Adrenal gland (tissue), 5 donors: ENCODE measurements around the gene CFAP45.

ENCODE experiments used
- POLR2A ChIP-seq, 2 donors: fragments of 450-650 bp; IDR thresholded peaks; one replicate each; pipeline ENCODE4 v1.6.1; 2017; ENCODE audit warnings: antibody characterized with exemption in 2 of 2, mild to moderate bottlenecking in 2 of 2, moderate library complexity in 1 of 2
- TF ChIP-seq, protein P1 (sequence below), 6 experiments: fragments of 450-650 bp in 4 of 6; fragments of 200-600 bp in 2 of 6; sonication (generic) in 1 of 6; IDR thresholded peaks; 1 replicate in 5 of 6; 2 replicates in 1 of 6; pipeline versions ENCODE4 v1.5.1 to v1.8.0; 2016 to 2021; ENCODE audit warnings: antibody characterized with exemption in 6 of 6, mild to moderate bottlenecking in 2 of 6, moderate library complexity in 1 of 6
- donor health status: DM: no; HTN: no; CAD: no.

- TF ChIP-seq, protein P1, sequence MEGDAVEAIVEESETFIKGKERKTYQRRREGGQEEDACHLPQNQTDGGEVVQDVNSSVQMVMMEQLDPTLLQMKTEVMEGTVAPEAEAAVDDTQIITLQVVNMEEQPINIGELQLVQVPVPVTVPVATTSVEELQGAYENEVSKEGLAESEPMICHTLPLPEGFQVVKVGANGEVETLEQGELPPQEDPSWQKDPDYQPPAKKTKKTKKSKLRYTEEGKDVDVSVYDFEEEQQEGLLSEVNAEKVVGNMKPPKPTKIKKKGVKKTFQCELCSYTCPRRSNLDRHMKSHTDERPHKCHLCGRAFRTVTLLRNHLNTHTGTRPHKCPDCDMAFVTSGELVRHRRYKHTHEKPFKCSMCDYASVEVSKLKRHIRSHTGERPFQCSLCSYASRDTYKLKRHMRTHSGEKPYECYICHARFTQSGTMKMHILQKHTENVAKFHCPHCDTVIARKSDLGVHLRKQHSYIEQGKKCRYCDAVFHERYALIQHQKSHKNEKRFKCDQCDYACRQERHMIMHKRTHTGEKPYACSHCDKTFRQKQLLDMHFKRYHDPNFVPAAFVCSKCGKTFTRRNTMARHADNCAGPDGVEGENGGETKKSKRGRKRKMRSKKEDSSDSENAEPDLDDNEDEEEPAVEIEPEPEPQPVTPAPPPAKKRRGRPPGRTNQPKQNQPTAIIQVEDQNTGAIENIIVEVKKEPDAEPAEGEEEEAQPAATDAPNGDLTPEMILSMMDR (IDR thresholded peaks at IDR 0.05): no peak
- TF ChIP-seq POLR2A (IDR thresholded peaks at IDR 0.05): no peak
Observed at GRCh38 chr1:159914252-159915018, 14.5 kb upstream of the CFAP45 start.
